Stomach smooth muscle (tissue), 2 donors: ENCODE data around the gene OR9A4.

Experiments used
- H3K27ac ChIP-seq: one replicate; pipeline ENCODE4 v1.7.0; 2013; ENCODE audit warnings: mild to moderate bottlenecking, low read length, inconsistent platforms
- H3K27me3 ChIP-seq, 2 donors: one replicate each; pipeline ENCODE4 v1.7.0; 2013; ENCODE audit warnings: low read length in 2 of 2; ENCODE audit not compliant: insufficient read depth in 2 of 2, control insufficient read depth in 1 of 2
- H3K36me3 ChIP-seq, 2 donors: one replicate each; pipeline ENCODE4 v1.7.0; 2013; ENCODE audit warnings: low read length in 2 of 2; ENCODE audit not compliant: control insufficient read depth in 2 of 2, insufficient read depth in 2 of 2
- H3K4me1 ChIP-seq: one replicate; pipeline ENCODE4 v1.7.0; 2013; ENCODE audit warnings: low read length; ENCODE audit not compliant: control insufficient read depth, insufficient read depth
- H3K4me3 ChIP-seq, 2 donors: one replicate each; pipeline ENCODE4 v1.7.0; 2013; ENCODE audit warnings: low read length in 2 of 2
- H3K9ac ChIP-seq, 2 donors: one replicate each; pipeline ENCODE4 v1.7.0; 2013; ENCODE audit warnings: low read length in 2 of 2, mild to moderate bottlenecking in 1 of 2
- H3K9me3 ChIP-seq, 2 donors: one replicate each; pipeline ENCODE4 v1.7.0; 2013; ENCODE audit warnings: low read length in 2 of 2; ENCODE audit not compliant: control insufficient read depth in 2 of 2
- donor health status: healthy.
- donor health status: Pancreatic carcinoma.

Gene OR9A4

GRCh38 chr7:141916099-141916498, at the start of gene OR9A4:
Gene OR9A4 (plus strand): TSS chr7:141916399. CDS start chr7:141918876, 2,477 bp downstream.
- Histone ChIP-seq H3K36me3 (no peaks in the 10 kb centered on the region), H3K4me3 (no peak within 1 kb of the TSS), H3K27ac (no peak within 1 kb of the TSS), H3K9ac (no peak within 1 kb of the TSS), H3K4me1 (no peaks in the 10 kb centered on the region), H3K27me3 (no peaks in the 10 kb centered on the region), H3K9me3 (no peaks in the 10 kb centered on the region)

DNA sequence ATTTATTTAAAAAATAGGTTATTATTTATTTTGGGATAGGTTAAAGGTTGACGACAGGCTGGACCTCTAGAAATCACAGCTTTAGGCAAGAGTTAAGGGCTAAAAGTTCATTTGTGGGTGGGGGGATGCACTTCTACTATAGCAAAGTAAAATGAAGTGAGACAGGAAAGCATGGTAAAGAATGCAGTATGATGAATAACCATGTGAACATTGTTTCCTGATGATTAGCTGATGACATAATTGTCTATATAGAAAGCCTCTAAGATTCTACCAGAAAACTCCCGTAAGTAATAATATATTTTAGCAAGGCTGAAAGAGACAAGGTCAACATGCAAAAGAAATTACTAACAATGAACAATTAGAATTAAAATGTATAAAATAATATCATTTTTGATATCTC, 49.2 kb upstream of the OR9A4 start:
- Histone ChIP-seq H3K36me3 (no peaks in the 10 kb centered on the region), H3K9me3 (no peaks in the 10 kb centered on the region), H3K27me3 (no peaks in the 10 kb centered on the region), H3K4me1 (no peaks in the 10 kb centered on the region), H3K4me3 (no peak overlapping the region), H3K9ac (no peak overlapping the region), H3K27ac (no peak overlapping the region)

DNA sequence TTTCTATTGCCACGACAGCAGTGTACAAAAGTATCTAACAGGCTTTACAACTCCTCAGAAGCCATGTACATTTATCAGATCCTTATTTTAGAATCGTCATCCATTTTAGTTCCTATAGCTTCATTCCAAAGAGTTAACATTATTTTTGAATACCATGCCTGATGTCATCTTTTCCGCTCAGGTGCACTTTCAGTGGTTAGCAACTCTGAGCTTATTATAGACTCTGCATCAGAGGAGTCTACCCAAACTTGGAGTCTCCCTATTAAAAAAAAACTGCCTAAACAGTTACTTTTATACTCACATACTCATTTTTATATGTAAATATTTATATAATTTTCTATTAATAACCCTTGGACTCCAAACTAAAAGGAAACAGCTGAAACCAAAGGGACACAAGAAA, 43.3 kb upstream of the OR9A4 start:
- H3K27me3 ChIP-seq: no peaks in the 10 kb centered on the region
- H3K36me3 ChIP-seq: no peaks in the 10 kb centered on the region
- H3K9ac ChIP-seq: no peak overlapping the region
- H3K4me3 ChIP-seq: no peak overlapping the region
- no peaks in the 10 kb centered on the region for H3K4me1 ChIP-seq
- no peak overlapping the region for H3K27ac ChIP-seq
- peaks cover 0 to 3% of the 10 kb centered on the region in 2 donors for H3K9me3 ChIP-seq

DNA sequence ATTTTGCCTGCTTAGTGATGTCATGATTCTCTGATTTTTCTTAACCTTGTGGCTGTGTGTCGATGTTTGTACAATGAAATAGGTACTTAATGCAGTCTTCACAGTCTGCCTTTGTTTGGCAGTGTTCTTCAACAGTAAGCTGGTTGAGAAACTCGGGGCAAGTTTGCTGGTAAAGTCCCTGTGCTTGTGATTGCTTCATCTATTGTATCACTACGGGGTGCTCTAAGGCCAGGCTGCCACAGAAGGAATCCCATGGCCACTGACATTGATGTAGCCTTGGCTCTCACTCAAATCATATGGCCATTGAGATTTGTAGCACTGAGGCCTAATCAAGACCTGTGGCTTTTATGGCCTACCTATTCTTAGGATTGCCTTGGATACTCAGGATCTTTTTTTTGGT, 41.4 kb upstream of the OR9A4 start:
- Histone ChIP-seq H3K36me3 (no peaks in the 10 kb centered on the region), H3K9ac (no peak overlapping the region), H3K9me3 (peaks cover 0 to 3% of the 10 kb centered on the region in 2 donors), H3K4me3 (no peak overlapping the region), H3K4me1 (no peaks in the 10 kb centered on the region), H3K27ac (no peak overlapping the region), H3K27me3 (no peaks in the 10 kb centered on the region)

DNA sequence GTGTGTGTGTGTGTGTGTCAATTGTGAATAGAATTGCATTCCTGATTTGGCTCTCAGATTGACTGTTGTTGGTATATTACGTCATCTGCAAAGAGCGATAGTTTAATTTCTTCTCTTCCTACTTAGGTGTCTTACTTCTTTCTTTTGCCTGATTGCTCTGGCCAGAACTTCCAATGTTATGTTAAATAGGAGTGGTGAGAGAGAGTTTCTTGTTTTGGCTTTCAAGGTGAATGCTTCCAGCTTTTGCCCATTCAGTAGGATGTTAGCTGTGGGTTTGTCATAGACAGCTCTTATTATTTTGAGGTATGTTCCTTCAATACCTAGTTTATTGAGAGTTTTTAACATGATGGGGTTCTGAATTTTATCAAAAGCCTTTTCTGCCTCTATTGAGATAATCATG, 40.7 kb upstream of the OR9A4 start:
- Histone ChIP-seq H3K27me3 (no peaks in the 10 kb centered on the region), H3K9ac (no peak overlapping the region), H3K4me3 (no peak overlapping the region), H3K4me1 (no peaks in the 10 kb centered on the region), H3K9me3 (peaks cover 0 to 3% of the 10 kb centered on the region in 2 donors), H3K36me3 (no peaks in the 10 kb centered on the region), H3K27ac (no peak overlapping the region)

- peaks cover 2 to 7% of the 10 kb centered on the region in 2 donors for H3K9me3 ChIP-seq
Observed at GRCh38 chr7:141876371-141876770, 39.8 kb upstream of the OR9A4 start.

DNA sequence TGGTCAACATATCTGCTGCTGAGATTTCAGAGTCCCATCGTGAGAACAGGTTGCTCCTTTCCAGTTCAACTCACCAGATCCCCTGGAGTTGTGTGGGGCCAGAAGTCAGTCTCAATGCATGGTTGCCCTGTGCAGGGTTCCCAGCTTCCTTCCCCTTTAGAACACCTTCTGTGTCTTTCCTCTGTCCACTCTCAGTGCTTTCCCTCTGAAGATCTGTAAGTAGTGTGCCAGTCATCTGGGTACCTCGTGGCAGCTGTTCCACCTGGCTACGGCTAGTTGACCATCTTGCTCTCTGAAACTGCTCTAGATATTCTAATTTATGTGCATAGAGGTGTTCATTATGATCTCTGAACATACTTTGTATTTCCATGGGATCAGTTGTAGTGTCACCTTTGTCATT, 38.8 kb upstream of the OR9A4 start:
- Histone ChIP-seq H3K27me3 (no peaks in the 10 kb centered on the region), H3K27ac (no peak overlapping the region), H3K9ac (no peak overlapping the region), H3K36me3 (no peaks in the 10 kb centered on the region), H3K4me1 (no peaks in the 10 kb centered on the region), H3K9me3 (peaks cover 5 to 7% of the 10 kb centered on the region in 2 donors), H3K4me3 (no peak overlapping the region)

More at GRCh38 chr7:141876371-141876770, 39.8 kb upstream of the OR9A4 start:
- Histone ChIP-seq H3K9ac (no peak overlapping the region), H3K4me3 (no peak overlapping the region), H3K4me1 (no peaks in the 10 kb centered on the region), H3K27me3 (no peaks in the 10 kb centered on the region), H3K36me3 (no peaks in the 10 kb centered on the region), H3K27ac (no peak overlapping the region)

- H3K36me3 ChIP-seq: no peaks in the 10 kb centered on the region
- H3K4me3 ChIP-seq: no peak overlapping the region
- H3K27ac ChIP-seq: no peak overlapping the region
- no peak overlapping the region for H3K9ac ChIP-seq
- H3K27me3 ChIP-seq: no peaks in the 10 kb centered on the region
- H3K4me1 ChIP-seq: no peaks in the 10 kb centered on the region
- peaks cover 4 to 5% of the 10 kb centered on the region in 2 donors for H3K9me3 ChIP-seq
Observed at GRCh38 chr7:141880960-141881359, 35.2 kb upstream of the OR9A4 start.

GRCh38 chr7:141884539-141885225, 31.5 kb upstream of the OR9A4 start:
- H3K36me3 ChIP-seq: no peaks in the 10 kb centered on the region
- no peak overlapping the region for H3K9ac ChIP-seq
- H3K27ac ChIP-seq: no peak overlapping the region
- H3K4me3 ChIP-seq: no peak overlapping the region
- H3K4me1 ChIP-seq: no peaks in the 10 kb centered on the region
- H3K9me3 ChIP-seq: peaks cover 4 to 6% of the 10 kb centered on the region in 2 donors
- no peaks in the 10 kb centered on the region for H3K27me3 ChIP-seq

GRCh38 chr7:141889321-141889720, 26.9 kb upstream of the OR9A4 start:
- Histone ChIP-seq H3K4me3 (no peak overlapping the region), H3K4me1 (no peaks in the 10 kb centered on the region), H3K27ac (no peak overlapping the region), H3K27me3 (no peaks in the 10 kb centered on the region), H3K9ac (no peak overlapping the region), H3K36me3 (no peaks in the 10 kb centered on the region), H3K9me3 (peaks cover 0 to 2% of the 10 kb centered on the region in 2 donors)

GRCh38 chr7:141891336-141891735, 24.9 kb upstream of the OR9A4 start:
- Histone ChIP-seq H3K9me3 (peaks cover 0 to 2% of the 10 kb centered on the region in 2 donors), H3K9ac (no peak overlapping the region), H3K4me3 (no peak overlapping the region), H3K27ac (no peak overlapping the region), H3K36me3 (no peaks in the 10 kb centered on the region), H3K27me3 (no peaks in the 10 kb centered on the region), H3K4me1 (no peaks in the 10 kb centered on the region)
